Upper lobe of left lung (tissue), 4 donors: ENCODE results near the gene CLK3.
A peak's percentile ranks its signal among the peaks of the same experiment; 100 is the strongest.

Experiments
- CTCF ChIP-seq, 6 experiments: fragments of 450-650 bp in 4 of 6; fragments of 200-600 bp in 2 of 6; sonication (generic) in 2 of 6; IDR thresholded peaks; one replicate each; pipeline ENCODE4 v1.5.1; 2016 to 2019; ENCODE audit warnings: antibody characterized with exemption in 6 of 6
- EP300 ChIP-seq, 4 donors: sonication (generic); formaldehyde crosslinking; IDR thresholded peaks; one replicate each; pipeline ENCODE4 v1.5.1; 2017; ENCODE audit warnings: antibody characterized with exemption in 4 of 4, control low read depth in 2 of 4
- POLR2A ChIP-seq, 4 donors: fragments of 450-650 bp; IDR thresholded peaks; one replicate each; pipeline ENCODE4 v1.5.1; 2016 to 2017; ENCODE audit warnings: antibody characterized with exemption in 4 of 4, mild to moderate bottlenecking in 2 of 4
- POLR2AphosphoS5 ChIP-seq, 2 donors: sonication (generic); formaldehyde crosslinking; IDR thresholded peaks; one replicate each; pipeline ENCODE4 v1.5.1; 2017; ENCODE audit warnings: antibody characterized with exemption in 2 of 2

GRCh38 chr15:74593122-74593521 is 22.5 kb upstream of the CLK3 start:
- no peak for TF ChIP-seq CTCF (IDR thresholded peaks at IDR 0.05)
- TF ChIP-seq POLR2AphosphoS5 (IDR thresholded peaks at IDR 0.05): peak in 1 of 2 donors; percentile 13
- TF ChIP-seq POLR2A (IDR thresholded peaks at IDR 0.05): peak in 1 of 4 donors; percentile 26
- TF ChIP-seq EP300 (IDR thresholded peaks at IDR 0.05): no peak
